BLaER1 treated with 17β-estradiol and CSF1 and Interleukin-3, amounts not matched to agents 10 nM and 100 nM (cell line): ENCODE results near the gene ERC1.
"Not testable (repeated sequence)": the region's sequence is repeated elsewhere in the genome, so short reads cannot be mapped to it uniquely, and the experiment has no call there.

Experiments used
- H3K27ac ChIP-seq, 11 experiments: shearing (Covaris generic); formaldehyde crosslinking; 2 replicates each; pipeline ENCODE4 v1.8.1; 2022
- H3K27me3 ChIP-seq, 11 experiments: shearing (Covaris generic); formaldehyde crosslinking; 2 replicates each; pipeline ENCODE4 v1.8.1; 2022
- H3K36me3 ChIP-seq, 11 experiments: shearing (Covaris generic); formaldehyde crosslinking; 2 replicates each; pipeline ENCODE4 v1.8.1; 2022
- H3K4me1 ChIP-seq, 10 experiments: shearing (Covaris generic); formaldehyde crosslinking; 2 replicates each; pipeline ENCODE4 v1.8.1; 2022
- H3K4me2 ChIP-seq, 11 experiments: shearing (Covaris generic); formaldehyde crosslinking; 2 replicates each; pipeline ENCODE4 v1.8.1; 2022
- H3K4me3 ChIP-seq, 10 experiments: shearing (Covaris generic); formaldehyde crosslinking; 2 replicates each; pipeline ENCODE4 v1.8.1; 2022
- H3K9ac ChIP-seq, 11 experiments: shearing (Covaris generic); formaldehyde crosslinking; 2 replicates each; pipeline ENCODE4 v1.8.1; 2022
- H3K9me3 ChIP-seq, 11 experiments: shearing (Covaris generic); formaldehyde crosslinking; replicated peaks in 1 of 11; 2 replicates each; pipeline ENCODE4 v1.8.1; 2022
- H4K20me1 ChIP-seq, 11 experiments: shearing (Covaris generic); formaldehyde crosslinking; 2 replicates each; pipeline ENCODE4 v1.8.1; 2022
- Cebpa-rat ChIP-seq, 11 experiments: shearing (Covaris generic); IDR thresholded peaks; 2 replicates each; pipeline ENCODE4 v1.8.1; 2022

ERC1 gene

DNA sequence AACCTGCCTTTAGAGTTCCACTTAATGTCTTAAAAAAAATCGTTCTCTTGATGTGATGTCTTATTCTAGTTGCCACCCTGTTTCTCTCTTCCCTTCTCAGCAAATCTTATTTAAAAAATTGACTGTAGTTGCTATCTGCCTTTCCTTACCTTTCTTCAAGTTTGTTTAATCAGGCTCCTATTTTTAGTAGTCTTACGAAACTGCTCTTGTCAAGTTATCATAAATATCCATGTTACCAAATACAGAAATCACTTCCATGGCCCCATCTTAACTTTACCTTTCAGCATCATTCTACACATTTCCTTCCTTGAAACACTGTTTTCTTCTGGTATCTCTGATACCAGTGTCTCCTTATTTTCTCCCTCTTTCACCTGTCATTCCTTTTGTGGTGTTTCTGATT is 227.3 kb downstream of the ERC1 start:
- Histone ChIP-seq H3K27ac (no peak overlapping the region), H4K20me1 (no peaks in the 10 kb centered on the region), H3K4me1 (peaks cover 12 to 21% (median 15%) of the 10 kb centered on the region in 10 experiments; a peak in 19 of 20 replicates), H3K4me3 (no peak overlapping the region), H3K27me3 (no peaks in the 10 kb centered on the region), H3K4me2 (peak overlapping the region in 7 of 11 experiments; percentile 25 to 57 (median 46); a peak in 7 of 22 replicates), H3K36me3 (peaks cover 0 to 25% (median 4%) of the 10 kb centered on the region in 11 experiments; a peak in 8 of 22 replicates), H3K9me3 (no peaks in the 10 kb centered on the region), H3K9ac (no peak overlapping the region)
- no peak for TF ChIP-seq Cebpa-rat (IDR thresholded peaks at IDR 0.05)

DNA sequence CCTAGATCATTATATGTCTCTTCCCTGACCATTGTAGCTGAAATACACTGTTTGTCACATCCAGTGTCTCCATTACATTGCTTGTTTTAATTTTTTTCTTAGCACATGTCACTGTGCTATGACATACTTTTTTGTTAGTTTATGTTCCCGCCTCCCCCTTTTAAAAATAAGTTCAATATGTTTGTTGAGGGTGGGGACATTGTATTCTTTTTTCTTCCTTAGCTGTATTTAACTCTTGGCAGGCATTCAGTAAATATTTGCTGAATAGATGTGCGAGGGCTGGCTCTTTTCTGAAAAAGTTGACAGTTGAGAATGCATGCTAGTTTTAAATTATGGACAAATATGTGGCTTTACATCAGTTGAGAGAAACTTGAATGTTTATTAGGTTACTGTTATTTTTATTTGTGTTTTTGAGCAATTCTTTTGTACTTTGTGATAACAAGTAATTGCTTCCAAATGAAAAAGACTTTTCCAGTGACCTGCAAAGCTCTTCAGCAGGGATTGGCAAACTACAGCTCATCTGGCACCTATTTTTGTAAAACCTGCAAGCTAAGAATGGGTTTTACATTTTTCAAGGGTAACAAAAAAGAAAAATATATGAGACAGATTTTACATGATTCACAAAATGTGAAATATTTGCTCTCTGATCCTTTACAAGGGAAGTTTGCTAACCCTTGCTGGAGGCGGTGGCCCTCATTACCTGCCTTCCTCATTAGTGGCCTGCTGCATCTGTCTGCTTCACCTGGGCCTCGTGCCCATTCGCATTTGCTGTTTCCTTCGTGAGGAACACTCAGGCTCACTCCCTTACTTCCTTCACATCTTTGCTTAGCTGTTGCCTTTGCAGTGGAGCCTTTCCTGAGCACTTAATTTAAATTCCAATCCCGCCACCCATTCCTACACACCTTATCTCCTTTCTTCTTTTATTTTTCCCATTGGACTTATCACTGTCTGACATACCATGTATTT is 229.4 kb downstream of the ERC1 start:
- Histone ChIP-seq H3K27ac (no peak overlapping the region), H4K20me1 (no peaks in the 10 kb centered on the region), H3K36me3 (peaks cover 0 to 29% (median 4%) of the 10 kb centered on the region in 11 experiments; a peak in 6 of 22 replicates), H3K27me3 (no peaks in the 10 kb centered on the region), H3K9ac (no peak overlapping the region), H3K4me2 (no peak overlapping the region), H3K4me1 (peaks cover 12 to 21% (median 15%) of the 10 kb centered on the region in 10 experiments; a peak in 19 of 20 replicates), H3K9me3 (no peaks in the 10 kb centered on the region), H3K4me3 (no peak overlapping the region)
- TF ChIP-seq Cebpa-rat (IDR thresholded peaks at IDR 0.05) = no peak

DNA sequence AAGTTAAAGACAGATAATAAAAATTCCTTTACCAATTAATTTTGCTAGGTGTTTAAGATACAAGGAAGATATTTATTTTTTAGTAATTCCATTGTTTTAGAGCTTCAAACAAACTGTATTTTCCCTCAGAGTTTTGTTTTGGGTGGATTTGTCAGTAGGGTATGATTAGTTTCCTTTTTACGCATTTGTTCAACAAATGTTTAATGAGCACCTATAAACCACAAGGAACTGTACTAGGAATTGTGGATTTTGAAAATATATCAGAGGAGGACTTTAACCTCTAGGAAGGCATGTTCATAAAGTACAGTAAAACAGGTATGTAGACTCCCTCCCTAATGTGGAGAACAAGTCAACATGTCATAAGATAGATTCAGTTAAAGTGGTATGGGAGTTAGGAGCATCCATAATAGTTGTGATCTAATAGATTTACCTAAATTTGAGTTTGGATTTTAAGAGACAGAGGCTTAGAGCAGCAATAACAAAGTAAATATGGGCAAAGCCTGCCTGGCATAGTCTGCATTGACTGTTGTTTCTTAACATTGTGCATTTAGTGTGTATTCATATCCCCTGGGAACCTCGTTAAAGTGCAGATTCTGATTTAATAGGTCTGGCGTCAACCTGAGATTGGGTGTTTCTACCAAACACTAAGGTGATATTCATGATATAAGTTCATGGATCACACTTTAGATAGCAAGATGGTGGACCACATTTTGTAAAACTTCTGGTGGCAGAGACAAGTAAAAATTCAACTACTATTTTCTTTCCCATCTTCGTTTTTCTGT is 232.0 kb downstream of the ERC1 start:
- no peaks in the 10 kb centered on the region for H3K9me3 ChIP-seq
- H3K4me3 ChIP-seq = no peak overlapping the region
- peaks cover 0 to 31% (median 5%) of the 10 kb centered on the region in 11 experiments; a peak in 7 of 22 replicates for H3K36me3 ChIP-seq
- H3K4me2 ChIP-seq = no peak overlapping the region
- no peak overlapping the region for H3K27ac ChIP-seq
- TF ChIP-seq Cebpa-rat (IDR thresholded peaks at IDR 0.05) = no peak
- H4K20me1 ChIP-seq = no peaks in the 10 kb centered on the region; a peak in 1 of 22 replicates
- no peak overlapping the region for H3K9ac ChIP-seq
- H3K4me1 ChIP-seq = peaks cover under 1 to 17% (median 5%) of the 10 kb centered on the region in 10 experiments; a peak in 16 of 20 replicates
- no peaks in the 10 kb centered on the region for H3K27me3 ChIP-seq

DNA sequence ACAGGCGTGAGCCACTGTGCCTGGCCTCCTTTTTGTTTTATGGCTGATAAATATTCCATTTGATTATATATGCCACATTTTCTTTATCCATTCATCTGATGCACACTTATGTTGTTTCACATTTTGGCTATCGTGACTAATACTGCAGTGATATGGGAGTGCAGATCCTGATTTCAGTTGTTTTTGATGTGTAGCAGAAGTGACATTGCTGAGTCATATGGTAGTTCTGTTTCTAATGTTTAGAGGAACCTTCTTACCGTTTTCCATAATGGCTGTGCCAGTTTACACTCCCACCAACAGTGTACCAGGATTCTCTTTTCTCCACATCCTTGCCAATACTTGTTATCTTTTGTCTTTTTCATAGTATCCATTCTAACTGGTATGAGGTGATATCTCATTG is 235.9 kb downstream of the ERC1 start:
- H3K27ac ChIP-seq = no peak overlapping the region
- peaks cover 0 to 13% (median 0%) of the 10 kb centered on the region in 10 experiments; a peak in 8 of 20 replicates for H3K4me1 ChIP-seq
- no peak overlapping the region for H3K4me3 ChIP-seq
- no peak overlapping the region for H3K9ac ChIP-seq
- H3K9me3 ChIP-seq = peaks cover 0 to 19% (median 5%) of the 10 kb centered on the region in 11 experiments; a peak in 5 of 22 replicates
- peak overlapping the region in 3 of 11 experiments; percentile 3 to 20 (median 16); a peak in 1 of 22 replicates for H3K4me2 ChIP-seq
- no peaks in the 10 kb centered on the region for H3K27me3 ChIP-seq
- peaks cover 0 to 41% (median 5%) of the 10 kb centered on the region in 11 experiments; a peak in 7 of 22 replicates for H3K36me3 ChIP-seq
- no peak for TF ChIP-seq Cebpa-rat (IDR thresholded peaks at IDR 0.05)
- H4K20me1 ChIP-seq = no peaks in the 10 kb centered on the region; a peak in 1 of 22 replicates

DNA sequence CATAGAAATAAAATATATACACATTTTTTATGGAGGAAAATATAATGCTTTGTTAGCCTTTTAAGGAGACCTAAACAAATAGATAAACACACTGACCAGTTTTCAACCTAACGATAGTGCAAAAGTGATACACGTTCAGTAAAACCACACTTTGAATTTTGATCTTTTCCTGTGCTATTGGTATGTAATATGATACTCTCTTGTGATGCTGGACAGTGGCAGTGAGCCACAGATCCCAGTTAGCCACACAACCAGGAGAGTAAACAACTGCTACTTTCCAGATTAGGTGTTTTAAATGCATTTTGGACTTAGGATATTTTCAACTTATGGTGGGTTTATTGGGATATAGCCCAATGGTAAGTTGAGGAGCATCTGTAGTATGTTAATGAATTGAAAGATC is 243.1 kb downstream of the ERC1 start:
- no peak overlapping the region for H3K4me2 ChIP-seq
- no peaks in the 10 kb centered on the region for H3K27me3 ChIP-seq
- H3K4me3 ChIP-seq = no peak overlapping the region
- no peak for TF ChIP-seq Cebpa-rat (IDR thresholded peaks at IDR 0.05)
- H3K27ac ChIP-seq = no peak overlapping the region
- H3K9me3 ChIP-seq = peaks cover 0 to 26% (median 6%) of the 10 kb centered on the region in 11 experiments; a peak in 5 of 22 replicates
- H3K36me3 ChIP-seq = peaks cover 6 to 57% (median 19%) of the 10 kb centered on the region in 11 experiments; a peak in 20 of 22 replicates
- no peaks in the 10 kb centered on the region for H3K4me1 ChIP-seq
- H3K9ac ChIP-seq = no peak overlapping the region
- no peaks in the 10 kb centered on the region for H4K20me1 ChIP-seq

DNA sequence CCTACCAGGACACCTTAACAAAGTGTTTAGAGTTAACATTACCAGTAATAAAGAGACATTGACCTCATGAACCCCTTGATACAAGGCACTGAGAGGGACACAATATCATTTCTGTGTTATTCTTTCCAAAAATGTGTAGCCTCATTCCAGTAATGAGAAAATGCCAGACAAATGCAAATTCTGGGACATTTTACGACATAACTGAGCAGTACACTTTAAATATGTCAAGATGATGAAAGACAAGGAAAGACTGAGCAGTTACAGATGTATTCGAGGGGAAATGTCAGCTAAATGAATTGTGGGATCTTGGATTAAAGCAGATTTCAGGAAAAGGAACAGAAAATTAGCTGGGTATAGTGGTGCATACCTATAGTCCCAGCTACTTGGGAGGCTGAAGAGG is 255.6 kb downstream of the ERC1 start:
- no peak overlapping the region for H3K9ac ChIP-seq
- H4K20me1 ChIP-seq = peaks cover 0 to 5% (median 0%) of the 10 kb centered on the region in 11 experiments; a peak in 1 of 22 replicates
- no peak for TF ChIP-seq Cebpa-rat (IDR thresholded peaks at IDR 0.05)
- H3K36me3 ChIP-seq = peaks cover 0 to 44% (median 5%) of the 10 kb centered on the region in 11 experiments; a peak in 10 of 22 replicates
- H3K27me3 ChIP-seq = no peaks in the 10 kb centered on the region
- H3K4me2 ChIP-seq = no peak overlapping the region
- H3K9me3 ChIP-seq = no peaks in the 10 kb centered on the region
- H3K27ac ChIP-seq = no peak overlapping the region
- no peak overlapping the region for H3K4me3 ChIP-seq
- H3K4me1 ChIP-seq = no peaks in the 10 kb centered on the region

DNA sequence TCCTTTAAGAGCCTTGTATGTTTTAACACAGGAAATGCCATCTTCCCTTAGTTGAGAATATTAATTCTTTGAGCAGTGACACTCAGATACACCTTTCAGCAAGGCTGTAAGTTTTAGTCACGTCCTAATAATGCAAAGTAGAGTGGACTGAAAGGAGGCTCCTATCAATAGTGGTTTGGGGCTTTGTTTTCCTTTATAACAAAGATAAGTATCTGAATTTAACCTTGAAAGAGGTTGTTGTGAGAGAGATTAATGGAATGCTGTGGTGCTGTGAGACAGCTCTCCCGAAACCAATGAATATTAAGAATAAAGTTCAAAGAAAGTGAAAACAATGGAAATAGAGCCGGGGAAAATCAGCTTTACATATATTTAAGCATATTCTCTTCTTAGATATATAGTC is 259.6 kb downstream of the ERC1 start:
- peaks cover 0 to 6% (median 0%) of the 10 kb centered on the region in 11 experiments; a peak in 3 of 22 replicates for H3K9me3 ChIP-seq
- no peaks in the 10 kb centered on the region for H3K27me3 ChIP-seq
- TF ChIP-seq Cebpa-rat (IDR thresholded peaks at IDR 0.05) = no peak
- no peak overlapping the region for H3K27ac ChIP-seq
- no peak overlapping the region for H3K4me3 ChIP-seq
- peaks cover 0 to 5% (median 0%) of the 10 kb centered on the region in 11 experiments; a peak in 1 of 22 replicates for H4K20me1 ChIP-seq
- H3K36me3 ChIP-seq = peaks cover 0 to 40% (median 0%) of the 10 kb centered on the region in 11 experiments; a peak in 4 of 22 replicates
- H3K9ac ChIP-seq = no peak overlapping the region
- no peaks in the 10 kb centered on the region for H3K4me1 ChIP-seq
- no peak overlapping the region for H3K4me2 ChIP-seq

DNA sequence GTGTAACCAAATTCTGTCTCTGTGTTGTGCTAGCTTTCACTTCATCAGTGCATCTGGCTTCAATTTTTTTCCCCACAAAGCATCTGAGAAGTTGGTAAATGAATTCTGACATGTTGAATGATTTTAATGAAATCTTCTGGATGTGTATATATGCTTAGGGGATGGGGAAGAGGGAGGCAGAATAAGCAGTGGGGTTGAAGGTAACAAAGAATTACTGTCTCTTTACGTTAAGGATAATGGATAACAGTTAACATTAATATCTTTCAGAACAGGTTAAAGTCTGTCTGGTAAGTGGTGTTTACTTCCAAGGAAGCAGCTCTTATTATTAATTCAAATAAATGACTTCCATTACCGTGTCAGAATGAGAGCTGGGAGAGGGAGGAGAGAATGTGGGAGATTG is 261.7 kb downstream of the ERC1 start:
- Histone ChIP-seq H3K27me3 (no peaks in the 10 kb centered on the region), H3K4me2 (no peak overlapping the region), H3K4me1 (no peaks in the 10 kb centered on the region), H4K20me1 (peaks cover 0 to 5% (median 0%) of the 10 kb centered on the region in 11 experiments; a peak in 1 of 22 replicates), H3K36me3 (peaks cover 0 to 49% (median 6%) of the 10 kb centered on the region in 11 experiments; a peak in 8 of 22 replicates), H3K9ac (no peak overlapping the region), H3K9me3 (peaks cover 0 to 7% (median 0%) of the 10 kb centered on the region in 11 experiments; a peak in 3 of 22 replicates), H3K27ac (no peak overlapping the region), H3K4me3 (no peak overlapping the region)
- TF ChIP-seq Cebpa-rat (IDR thresholded peaks at IDR 0.05) = no peak

DNA sequence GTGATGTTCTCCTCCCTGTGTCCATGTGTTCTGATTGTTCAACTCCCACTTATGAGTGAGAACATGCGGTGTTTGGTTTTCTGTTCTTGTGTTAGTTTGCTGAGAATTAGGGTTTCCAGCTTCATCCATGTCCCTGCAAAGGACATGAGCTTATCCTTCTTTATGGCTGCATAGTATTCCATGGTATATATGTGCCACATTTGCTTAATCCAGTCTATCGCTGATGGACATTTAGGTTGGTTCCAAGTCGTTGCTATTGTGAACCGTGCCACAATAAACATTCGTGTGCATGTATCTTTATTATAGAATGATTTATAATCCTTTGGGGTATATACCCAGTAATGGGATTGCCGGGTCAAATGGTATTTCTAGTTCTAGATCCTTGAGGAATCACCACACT is 264.1 kb downstream of the ERC1 start:
- H3K9me3 ChIP-seq, H3K4me3 ChIP-seq, H3K9ac ChIP-seq, H3K27me3 ChIP-seq, H3K4me2 ChIP-seq, H3K27ac ChIP-seq, H3K4me1 ChIP-seq, H4K20me1 ChIP-seq: not testable (repeated sequence)
- H3K36me3 ChIP-seq = peaks cover 0 to 42% (median 7%) of the 10 kb centered on the region in 11 experiments; a peak in 8 of 22 replicates

DNA sequence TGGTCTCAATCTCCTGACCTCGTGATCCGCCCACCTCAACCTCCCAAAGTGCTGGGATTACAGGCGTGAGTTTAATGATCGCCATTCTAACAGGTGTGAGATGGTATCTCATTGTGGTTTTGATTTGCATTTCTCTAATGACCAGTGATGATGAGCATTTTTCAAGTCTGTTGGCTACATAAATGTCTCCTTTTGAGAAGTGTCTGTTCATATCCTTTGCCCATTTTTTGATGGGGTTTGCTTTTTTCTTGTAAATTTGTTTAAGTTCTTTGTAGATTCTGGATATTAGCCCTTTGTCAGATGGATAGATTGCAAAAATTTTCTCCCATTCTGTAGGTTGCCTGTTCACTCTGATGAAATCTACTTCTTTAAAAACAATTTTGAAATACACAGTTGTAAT is 264.8 kb downstream of the ERC1 start:
- H3K4me3 ChIP-seq, H3K4me1 ChIP-seq, H4K20me1 ChIP-seq, H3K9me3 ChIP-seq, H3K4me2 ChIP-seq, H3K9ac ChIP-seq, H3K27me3 ChIP-seq, H3K27ac ChIP-seq: not testable (repeated sequence)
- H3K36me3 ChIP-seq = peaks cover 0 to 50% (median 9%) of the 10 kb centered on the region in 11 experiments; a peak in 10 of 22 replicates
